IMR-90 (cell line): Measurements from ENCODE around the gene EXOC3L2. TPM values are rescaled to one million over a fixed set of nuclear protein-coding genes. Genes with fewer than 3 reads are reported as not detected.

Source experiments
- ATAC-seq: fragments of 200-7000 bp; cut with Tn5 transposase; 2 replicates; pipeline ENCODE4 v1.9.1; 2020; ENCODE audit warnings: low read depth, mild to moderate bottlenecking, moderate library complexity
- BruUV-seq: library from RNA; stranded (reverse); fragments of 400-500 nt; replicated peaks from 2 replicates; lab custom pipeline; 2021; lab: Mats Ljungman, UMichigan
- CTCF ChIA-PET: fragments of 300-600 bp; formaldehyde crosslinking; extraction: SDS; loops from one replicate; lab custom pipeline; 2021; ENCODE audit warnings: antibody characterized with exemption; lab: Yijun Ruan, JAX
- POLR2A ChIA-PET: fragments of 300-600 bp; sonication (Branson Sonifier 250); formaldehyde crosslinking; loops from one replicate; lab custom pipeline; 2022; ENCODE audit warnings: antibody characterized with exemption; ENCODE audit not compliant: unreplicated experiment; lab: Charles Lee
- DNase-seq: peaks from one replicate; pipeline ENCODE4 v3.0.0; 2013
- H2AFZ ChIP-seq: replicated peaks from 2 replicates; pipeline ENCODE3; 2013; ENCODE audit warnings: low read length, mild to moderate bottlenecking; ENCODE audit not compliant: poor library complexity
- H2AK5ac ChIP-seq: 2 replicates; pipeline ENCODE4 v1.6.1; 2013; ENCODE audit warnings: low read depth, low read length, inconsistent platforms
- H2AK9ac ChIP-seq: replicated peaks from 2 replicates; pipeline ENCODE3; 2013; ENCODE audit warnings: mild to moderate bottlenecking, low read depth, low read length, moderate library complexity; ENCODE audit not compliant: poor library complexity
- H2BK120ac ChIP-seq: 2 replicates; pipeline ENCODE4 v1.6.1; 2013; ENCODE audit warnings: low read depth, low read length, inconsistent platforms
- H2BK15ac ChIP-seq: 3 replicates; pipeline ENCODE4 v1.6.1; 2013; ENCODE audit warnings: low read depth, low read length, inconsistent platforms
- H2BK20ac ChIP-seq: 2 replicates; pipeline ENCODE4 v1.6.1; 2013; ENCODE audit warnings: low read depth, mild to moderate bottlenecking, inconsistent platforms, low read length, moderate library complexity
- H2BK5ac ChIP-seq: 2 replicates; pipeline ENCODE4 v1.6.1; 2013; ENCODE audit warnings: mild to moderate bottlenecking, low read depth, low read length, inconsistent platforms; ENCODE audit not compliant: poor library complexity, severe bottlenecking
- H3K14ac ChIP-seq: replicated peaks from 2 replicates; pipeline ENCODE4 v1.6.1; 2013; ENCODE audit warnings: low read depth, low read length, inconsistent platforms
- H3K18ac ChIP-seq: 2 replicates; pipeline ENCODE4 v1.6.1; 2013; ENCODE audit warnings: low read depth, low read length, control low read depth
- H3K23ac ChIP-seq: 2 replicates; pipeline ENCODE4 v1.6.1; 2013; ENCODE audit warnings: low read depth, low read length, inconsistent platforms
- H3K27ac ChIP-seq: 2 replicates; pipeline ENCODE4 v1.5.1; 2013; ENCODE audit warnings: mild to moderate bottlenecking, control low read depth, low read length; ENCODE audit not compliant: insufficient read depth
- H3K27me3 ChIP-seq: 2 replicates; pipeline ENCODE4 v1.6.1; 2013; ENCODE audit warnings: low read length; ENCODE audit not compliant: control insufficient read depth, insufficient read depth
- H3K36me3 ChIP-seq: 2 replicates; pipeline ENCODE4 v1.6.1; 2013; ENCODE audit warnings: low read length, mixed read lengths; ENCODE audit not compliant: control insufficient read depth, insufficient read depth
- H3K4ac ChIP-seq: 2 replicates; pipeline ENCODE4 v1.6.1; 2013; ENCODE audit warnings: low read depth, low read length, inconsistent platforms
- H3K4me1 ChIP-seq: 2 replicates; pipeline ENCODE4 v1.6.1; 2013; ENCODE audit warnings: low read length, mixed read lengths; ENCODE audit not compliant: control insufficient read depth, insufficient read depth
- H3K4me2 ChIP-seq: 2 replicates; pipeline ENCODE4 v1.6.1; 2013; ENCODE audit warnings: low read depth, mild to moderate bottlenecking, control low read depth, low read length, moderate library complexity
- H3K4me3 ChIP-seq: 2 replicates; pipeline ENCODE4 v1.5.1; 2013; ENCODE audit warnings: low read depth, mild to moderate bottlenecking, control low read depth, low read length, moderate library complexity; ENCODE audit not compliant: insufficient read depth
- H3K56ac ChIP-seq: 2 replicates; pipeline ENCODE4 v1.6.1; 2013; ENCODE audit warnings: low read length, inconsistent platforms; ENCODE audit not compliant: insufficient read depth; ENCODE audit errors: extremely low read depth
- H3K79me1 ChIP-seq, 2 experiments: 2 replicates each; pipeline ENCODE4 v1.6.1; 2013; ENCODE audit warnings: low read length in 2 of 2, inconsistent platforms in 1 of 2, low read depth in 1 of 2
- H3K9ac ChIP-seq: 2 replicates; pipeline ENCODE4 v1.6.1; 2013; ENCODE audit warnings: low read depth, low read length, control low read depth
- H3K9me1 ChIP-seq: 2 replicates; pipeline ENCODE4 v1.6.1; 2013; ENCODE audit warnings: low read length, inconsistent platforms; ENCODE audit not compliant: insufficient read depth
- H3K9me3 ChIP-seq: 2 replicates; pipeline ENCODE4 v1.6.1; 2013; ENCODE audit warnings: low read length; ENCODE audit not compliant: control insufficient read depth, insufficient read depth
- H4K20me1 ChIP-seq: 2 replicates; pipeline ENCODE4 v1.6.1; 2013; ENCODE audit warnings: low read length, inconsistent platforms; ENCODE audit not compliant: insufficient read depth
- H4K5ac ChIP-seq: 2 replicates; pipeline ENCODE4 v1.6.1; 2013; ENCODE audit warnings: mild to moderate bottlenecking, low read depth, low read length, control low read depth
- H4K8ac ChIP-seq, 2 experiments: 2 replicates each; pipeline ENCODE4 v1.6.1; 2013; ENCODE audit warnings: low read depth in 2 of 2, low read length in 2 of 2, control low read depth in 1 of 2, inconsistent platforms in 1 of 2
- H4K91ac ChIP-seq: 2 replicates; pipeline ENCODE4 v1.6.1; 2013; ENCODE audit warnings: low read depth, low read length, inconsistent platforms; ENCODE audit not compliant: insufficient read depth
- BHLHE40 ChIP-seq: fragments of 150-350 bp; IDR thresholded peaks from 2 replicates; pipeline ENCODE4 v1.6.1; 2016; ENCODE audit warnings: mild to moderate bottlenecking, low read depth, low read length
- CEBPB ChIP-seq: IDR thresholded peaks from 2 replicates; pipeline ENCODE4 v1.6.1; 2012; ENCODE audit warnings: low read depth, low read length, improper control_type of control experiment
- CHD1 ChIP-seq: IDR thresholded peaks from 2 replicates; pipeline ENCODE4 v1.6.1; 2012; ENCODE audit warnings: low read depth, low read length, improper control_type of control experiment
- FOS ChIP-seq: fragments of 150-350 bp; IDR thresholded peaks from 2 replicates; pipeline ENCODE4 v1.6.1; 2016; ENCODE audit warnings: low read depth, low read length
- MAZ ChIP-seq: IDR thresholded peaks from 2 replicates; pipeline ENCODE4 v1.6.1; 2012; ENCODE audit warnings: low read depth, mild to moderate bottlenecking, low read length, improper control_type of control experiment, moderate library complexity, borderline replicate concordance
- MXI1 ChIP-seq: IDR thresholded peaks from 2 replicates; pipeline ENCODE4 v1.6.1; 2012; ENCODE audit warnings: low read depth, mild to moderate bottlenecking, low read length, moderate library complexity, borderline replicate concordance
- NFE2L2 ChIP-seq: fragments of 150-350 bp; IDR thresholded peaks from 2 replicates; pipeline ENCODE4 v1.6.1; 2016; ENCODE audit warnings: low read depth, mild to moderate bottlenecking, low read length
- POLR2A ChIP-seq: IDR thresholded peaks from 2 replicates; pipeline ENCODE4 v1.6.1; 2012; ENCODE audit warnings: mild to moderate bottlenecking, low read depth, low read length
- RAD21 ChIP-seq: IDR thresholded peaks from 2 replicates; pipeline ENCODE4 v1.6.1; 2012; ENCODE audit warnings: low read length, improper control_type of control experiment
- RFX5 ChIP-seq: IDR thresholded peaks from 2 replicates; pipeline ENCODE4 v1.8.0; 2012; ENCODE audit warnings: low read depth, mild to moderate bottlenecking, low read length, moderate library complexity
- SMC3 ChIP-seq: fragments of 150-350 bp; IDR thresholded peaks from 2 replicates; pipeline ENCODE4 v1.6.1; 2016; ENCODE audit warnings: low read depth, mild to moderate bottlenecking, antibody characterized with exemption, low read length, moderate library complexity
- WGBS, 2 experiments: methylation state at CpG; one replicate each; pipeline versions ENCODE4 v1.1.5 to v1.1.7; 2013; ENCODE audit warnings: missing lambda C conversion rate in 2 of 2; ENCODE audit not compliant: insufficient read length in 1 of 2; ENCODE audit errors: extremely low coverage in 2 of 2; 5-methylcytosine and 5-hydroxymethylcytosine counted together
- dilution Hi-C: fragments of 300-500 bp; cut with HindIII; formaldehyde crosslinking; loops from one replicate; pipeline ENCODE4 v1.14.3; 2018; ENCODE audit warnings: low sequenced_read_pairs; ENCODE audit not compliant: unreplicated experiment
- in situ Hi-C: fragments of 300-500 bp; cut with MboI; formaldehyde crosslinking; loops from 3 replicates; pipeline ENCODE4 v1.14.3; 2019; ENCODE audit warnings: low sequenced_read_pairs, inconsistent platforms, mixed read lengths
- intact Hi-C: fragments of 100-400 bp; cut with micrococcal nuclease; formaldehyde crosslinking; loops from 2 replicates; pipeline ENCODE4 v1.10.0; 2022
- polyA plus RNA-seq, 3 experiments: library from polyadenylated mRNA; depleted of rRNA; stranded (reverse); fragments of >200 nt; gene quantifications; 2 replicates each; pipeline ENCODE4 v1.2.3, GENCODE V29; 2012; ENCODE audit warnings: low replicate concordance in 1 of 3
- total RNA-seq: library from RNA; depleted of rRNA; stranded (reverse); fragments of >200 nt; gene quantifications from 2 replicates; pipeline ENCODE4 v1.2.3, GENCODE V29; 2012
- TF ChIP-seq, protein P1 (sequence below): conservative IDR thresholded peaks from 2 replicates; pipeline ENCODE4 v1.5.1; 2012; ENCODE audit warnings: mild to moderate bottlenecking, low read depth, low read length, improper control_type of control experiment
- TF ChIP-seq, protein P2 (sequence below): fragments of 150-350 bp; IDR thresholded peaks from 2 replicates; pipeline ENCODE4 v1.6.1; 2017; ENCODE audit warnings: mild to moderate bottlenecking, antibody characterized with exemption, low read length, low read depth

The EXOC3L2 gene
- total and polyA plus RNA-seq, 2 of the 4 experiments (the other 2 are of a cell fraction) = 0.03 TPM; not detected in 1

DNA sequence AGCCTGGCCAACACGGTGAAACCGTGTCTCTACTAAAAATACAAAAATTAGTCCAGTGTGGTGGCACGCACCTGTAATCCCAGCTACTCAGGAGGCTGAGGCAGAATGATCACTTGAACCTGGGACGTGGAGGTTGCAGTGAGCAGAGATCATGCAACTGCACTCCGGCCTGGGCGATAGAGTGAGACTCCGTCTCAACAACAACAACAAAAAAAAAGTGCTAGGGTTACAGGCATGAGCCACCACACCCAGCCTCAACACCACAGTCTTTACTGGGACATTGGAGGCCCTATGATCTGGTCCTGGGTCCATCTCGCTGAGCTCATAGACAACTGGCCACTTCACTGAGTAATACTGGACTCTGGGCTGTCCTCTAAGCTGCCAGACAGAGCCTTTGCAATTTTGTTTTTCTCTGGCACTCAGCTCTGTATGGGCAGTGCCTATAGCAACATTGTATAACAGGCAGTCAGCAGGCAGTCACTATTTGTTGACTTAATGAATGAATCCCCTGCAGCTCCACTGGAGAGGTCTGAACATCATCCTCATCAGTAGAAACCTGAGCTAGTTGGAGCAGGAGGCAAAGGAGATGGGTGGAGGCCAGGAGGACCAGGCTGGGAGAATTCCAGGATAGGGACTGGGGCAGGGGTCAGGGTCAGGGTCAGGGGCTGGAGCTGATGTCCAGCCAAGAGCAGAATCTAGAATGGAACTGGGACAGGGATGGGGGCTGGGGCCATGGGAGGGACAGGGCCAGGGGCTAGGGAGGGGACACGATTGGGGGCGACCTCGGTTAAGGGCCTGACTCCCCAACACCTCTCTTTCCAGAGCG lies 58.5 kb downstream of the EXOC3L2 start (continued):
- no peak for TF ChIP-seq CEBPB
- no peak for TF ChIP-seq CHD1

DNA sequence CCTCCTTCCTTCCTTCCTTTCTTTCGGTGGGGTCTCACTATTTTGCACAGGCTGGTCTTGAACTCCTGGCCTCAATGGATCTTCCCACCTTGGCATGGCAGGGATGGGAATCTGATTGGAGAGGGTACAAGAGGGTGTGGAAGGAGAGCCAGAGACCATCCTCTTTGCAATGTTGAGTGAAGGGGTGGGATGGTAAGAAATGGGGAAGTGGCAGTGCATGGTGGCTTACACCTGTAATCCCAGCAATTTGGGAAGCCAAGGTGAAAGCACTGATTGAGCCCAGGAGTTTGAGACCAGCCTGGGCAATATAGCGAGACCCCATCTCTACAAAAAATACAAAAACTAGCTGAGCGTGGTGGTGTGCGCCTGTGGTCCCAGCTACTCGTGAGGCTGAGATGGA lies 61.1 kb downstream of the EXOC3L2 start:
- no peak for ATAC-seq
- dilution Hi-C loops = no loop called here
- CTCF ChIA-PET = interaction anchor here (0.6 kb wide), 1 partner anchor 104 kb away, joined by 3 read pairs; no protein-coding TSS in a partner anchor
- TF ChIP-seq, protein P1, sequence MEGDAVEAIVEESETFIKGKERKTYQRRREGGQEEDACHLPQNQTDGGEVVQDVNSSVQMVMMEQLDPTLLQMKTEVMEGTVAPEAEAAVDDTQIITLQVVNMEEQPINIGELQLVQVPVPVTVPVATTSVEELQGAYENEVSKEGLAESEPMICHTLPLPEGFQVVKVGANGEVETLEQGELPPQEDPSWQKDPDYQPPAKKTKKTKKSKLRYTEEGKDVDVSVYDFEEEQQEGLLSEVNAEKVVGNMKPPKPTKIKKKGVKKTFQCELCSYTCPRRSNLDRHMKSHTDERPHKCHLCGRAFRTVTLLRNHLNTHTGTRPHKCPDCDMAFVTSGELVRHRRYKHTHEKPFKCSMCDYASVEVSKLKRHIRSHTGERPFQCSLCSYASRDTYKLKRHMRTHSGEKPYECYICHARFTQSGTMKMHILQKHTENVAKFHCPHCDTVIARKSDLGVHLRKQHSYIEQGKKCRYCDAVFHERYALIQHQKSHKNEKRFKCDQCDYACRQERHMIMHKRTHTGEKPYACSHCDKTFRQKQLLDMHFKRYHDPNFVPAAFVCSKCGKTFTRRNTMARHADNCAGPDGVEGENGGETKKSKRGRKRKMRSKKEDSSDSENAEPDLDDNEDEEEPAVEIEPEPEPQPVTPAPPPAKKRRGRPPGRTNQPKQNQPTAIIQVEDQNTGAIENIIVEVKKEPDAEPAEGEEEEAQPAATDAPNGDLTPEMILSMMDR = no peak
- no peak for TF ChIP-seq CHD1
- no peak for TF ChIP-seq RFX5
- TF ChIP-seq FOS = no peak
- TF ChIP-seq RAD21 = no peak
- no peak for TF ChIP-seq BHLHE40
- TF ChIP-seq CEBPB = no peak
- no peak for TF ChIP-seq NFE2L2
- TF ChIP-seq MXI1 = no peak
- no peak for TF ChIP-seq MAZ
- no peak for TF ChIP-seq POLR2A
- no peak for TF ChIP-seq SMC3
- TF ChIP-seq, protein P2, sequence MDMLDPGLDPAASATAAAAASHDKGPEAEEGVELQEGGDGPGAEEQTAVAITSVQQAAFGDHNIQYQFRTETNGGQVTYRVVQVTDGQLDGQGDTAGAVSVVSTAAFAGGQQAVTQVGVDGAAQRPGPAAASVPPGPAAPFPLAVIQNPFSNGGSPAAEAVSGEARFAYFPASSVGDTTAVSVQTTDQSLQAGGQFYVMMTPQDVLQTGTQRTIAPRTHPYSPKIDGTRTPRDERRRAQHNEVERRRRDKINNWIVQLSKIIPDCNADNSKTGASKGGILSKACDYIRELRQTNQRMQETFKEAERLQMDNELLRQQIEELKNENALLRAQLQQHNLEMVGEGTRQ = no peak

More for the DNA sequence above, 61.1 kb downstream of the EXOC3L2 start:
- Histone ChIP-seq H3K18ac (no peak overlapping the region), H2BK20ac (no peak overlapping the region), H3K9me1 (0 out of 2 replicates have a peak, but pooled peaks cover 5% of the 10 kb centered on the region), H3K4me1 (peaks cover 4% of the 10 kb centered on the region; the same call in 1 of the 2 replicates), H4K5ac (no peak overlapping the region), H3K4ac (no peak overlapping the region), H2BK15ac (no peak overlapping the region), H2AFZ (no peak overlapping the region), H3K4me2 (no peak overlapping the region), H3K9ac (no peak overlapping the region), H3K14ac (no peak overlapping the region), H2AK9ac (no peak overlapping the region), H3K27ac (no peak overlapping the region), H3K4me3 (no peak overlapping the region), H2BK120ac (no peak overlapping the region), H3K27me3 (no peaks in the 10 kb centered on the region), H4K20me1 (peaks cover 16% of the 10 kb centered on the region; the same call in 1 of the 2 replicates), H3K79me1 (peaks cover 11 to 32% of the 10 kb centered on the region in 2 experiments), H3K23ac (no peak overlapping the region), H3K56ac (no peak overlapping the region), H2BK5ac (no peak overlapping the region), H3K36me3 (peaks cover 4% of the 10 kb centered on the region; the same call in 1 of the 2 replicates), H4K8ac (no peak overlapping the region), H2AK5ac (no peak overlapping the region), H3K9me3 (no peaks in the 10 kb centered on the region), H4K91ac (no peak overlapping the region)
- WGBS, 2 experiments = 100% methylated on average over 2 of the region's 5 CpGs; no CpG with 5 or more reads in 1 of the 2 experiments
- in situ Hi-C loops (no loop called here), intact Hi-C loops (no loop called here)
- no TSS peak for BruUV-seq
- POLR2A ChIA-PET = no interaction called here
- no peak for DNase-seq
